GM12878 (cell line): ENCODE results near the gene CYP2J2. TPM values are rescaled to one million over a fixed set of nuclear protein-coding genes. Genes with fewer than 3 reads are reported as not detected.

ENCODE experiments used
- ATAC-seq: fragments of 200-7000 bp; cut with Tn5 transposase; 3 replicates; pipeline ENCODE4 v1.9.1; 2020; ENCODE audit warnings: mild to moderate bottlenecking, moderate library complexity
- BruUV-seq: library from RNA; stranded (reverse); fragments of 400-500 nt; replicated peaks from 2 replicates; lab custom pipeline; 2021; lab: Mats Ljungman, UMichigan
- CTCF ChIA-PET: fragments of 300-600 bp; sonication (Branson Sonifier 250); formaldehyde crosslinking; extraction: SDS; loops from one replicate; lab custom pipeline; 2021; ENCODE audit warnings: inconsistent platforms; lab: Yijun Ruan, JAX
- POLR2A ChIA-PET: fragments of 350-600 bp; formaldehyde crosslinking; extraction: SDS; loops from one replicate; lab custom pipeline; 2021; ENCODE audit warnings: inconsistent platforms; lab: Charles Lee
- RAD21 ChIA-PET: fragments of 300-600 bp; sonication (Branson Sonifier 250); formaldehyde crosslinking; loops from one replicate; lab custom pipeline; 2023; ENCODE audit warnings: antibody characterized with exemption; ENCODE audit not compliant: unreplicated experiment; lab: Charles Lee
- SMC1A ChIA-PET: fragments of 300-600 bp; sonication (Branson Sonifier 250); formaldehyde crosslinking; loops from one replicate; lab custom pipeline; 2023; ENCODE audit not compliant: unreplicated experiment, uncharacterized antibody; lab: Charles Lee
- DNase-seq: peaks from one replicate; pipeline ENCODE4 v3.0.0-alpha.2; 2011; ENCODE audit warnings: low read depth, low spot score
- FAIRE-seq: peaks from 3 replicates; lab custom pipeline; 2011; peaks lifted over from hg19 to GRCh38; lab: Jason Lieb, UNC
- H2AFZ ChIP-seq: 2 replicates; pipeline ENCODE4 v1.6.0; 2011; ENCODE audit warnings: low read depth, low read length, control low read depth; ENCODE audit not compliant: control insufficient read depth
- H3K27ac ChIP-seq: 2 replicates; pipeline ENCODE4 v1.5.1; 2011; ENCODE audit warnings: control low read depth; ENCODE audit not compliant: control insufficient read depth, insufficient read depth
- H3K27me3 ChIP-seq, 2 experiments: replicated peaks in 1 of 2; 2 replicates each; pipeline versions ENCODE4 v1.6.0 to v1.6.1; 2011; ENCODE audit warnings: low read length in 1 of 2; ENCODE audit not compliant: control insufficient read depth in 2 of 2, insufficient read depth in 2 of 2
- H3K36me3 ChIP-seq, 2 experiments: 2 replicates each; pipeline ENCODE4 v1.5.1; 2011; ENCODE audit warnings: low read length in 1 of 2; ENCODE audit not compliant: control insufficient read depth in 2 of 2, insufficient read depth in 2 of 2
- H3K4me1 ChIP-seq: 2 replicates; pipeline ENCODE4 v1.6.1; 2011; ENCODE audit warnings: mild to moderate bottlenecking, low read length, moderate library complexity, mixed read lengths; ENCODE audit not compliant: control insufficient read depth, insufficient read depth
- H3K4me2 ChIP-seq: 2 replicates; pipeline ENCODE4 v1.6.0; 2011; ENCODE audit warnings: control low read depth; ENCODE audit not compliant: control insufficient read depth, insufficient read depth
- H3K4me3 ChIP-seq: fragments of 200-600 bp; sonication (generic); 2 replicates; pipeline ENCODE4 v1.5.1; 2016
- H3K79me2 ChIP-seq: 2 replicates; pipeline ENCODE4 v1.6.0; 2011; ENCODE audit warnings: low read length; ENCODE audit not compliant: control insufficient read depth, insufficient read depth
- H3K9ac ChIP-seq: 2 replicates; pipeline ENCODE4 v1.8.0; 2011; ENCODE audit warnings: low read length, control low read depth, mixed read lengths; ENCODE audit not compliant: control insufficient read depth, insufficient read depth
- H3K9me3 ChIP-seq: replicated peaks from 3 replicates; pipeline ENCODE4 v1.5.1; 2011; ENCODE audit warnings: mild to moderate bottlenecking, low read length; ENCODE audit not compliant: control insufficient read depth, insufficient read depth
- H4K20me1 ChIP-seq: 2 replicates; pipeline ENCODE4 v1.6.0; 2011; ENCODE audit not compliant: control insufficient read depth, insufficient read depth
- BCLAF1 ChIP-seq: fragments of 450-650 bp; IDR thresholded peaks from 2 replicates; pipeline ENCODE4 v1.6.1; 2017; ENCODE audit warnings: antibody characterized with exemption, mild to moderate bottlenecking, moderate library complexity
- CEBPZ ChIP-seq: fragments of 150-350 bp; IDR thresholded peaks from 2 replicates; pipeline ENCODE4 v1.6.1; 2016; ENCODE audit warnings: low read depth, low read length
- FOXK2 ChIP-seq: fragments of 450-650 bp; IDR thresholded peaks from 2 replicates; pipeline ENCODE4 v1.6.1; 2017; ENCODE audit warnings: mild to moderate bottlenecking, moderate library complexity
- GABPA ChIP-seq: IDR thresholded peaks from 2 replicates; pipeline ENCODE4 v1.6.1; 2014; ENCODE audit warnings: antibody characterized with exemption, low read depth, mild to moderate bottlenecking, inconsistent platforms
- HCFC1 ChIP-seq: fragments of 150-350 bp; IDR thresholded peaks from 2 replicates; pipeline ENCODE4 v1.6.1; 2014; ENCODE audit warnings: low read length
- PAX5 ChIP-seq: IDR thresholded peaks from 2 replicates; pipeline ENCODE4 v1.6.1; 2011; ENCODE audit warnings: low read depth, low read length, borderline replicate concordance
- SUZ12 ChIP-seq: fragments of 200-600 bp; sonication (generic); IDR thresholded peaks from one replicate; pipeline ENCODE4 v1.6.1; 2018; ENCODE audit warnings: antibody characterized with exemption, mild to moderate bottlenecking; ENCODE audit not compliant: unreplicated experiment
- ZNF24 ChIP-seq: fragments of 450-650 bp; IDR thresholded peaks from 2 replicates; pipeline ENCODE4 v1.6.1; 2017; ENCODE audit warnings: antibody characterized with exemption, mild to moderate bottlenecking
- WGBS: methylation state at CpG from one replicate; pipeline ENCODE4 v1.1.6; 2016; ENCODE audit warnings: low lambda C conversion rate; ENCODE audit not compliant: insufficient replicate concordance, insufficient coverage; ENCODE audit errors: missing lambda C conversion rate; 5-methylcytosine and 5-hydroxymethylcytosine counted together
- in situ Hi-C: fragments of 300-500 bp; cut with MboI; formaldehyde crosslinking; loops from 9 replicates; pipeline ENCODE4 v1.14.3; 2018; ENCODE audit warnings: mixed read lengths
- intact Hi-C: fragments of 100-400 bp; cut with micrococcal nuclease; formaldehyde crosslinking; loops from one replicate; pipeline ENCODE4 v1.14.2; 2022; ENCODE audit not compliant: unreplicated experiment
- polyA plus RNA-seq, 11 experiments: library from polyadenylated mRNA; depleted of rRNA in 4 of 11; unstranded in 6 of 11; stranded (reverse) in 5 of 11; fragments of >200 nt; fragmentation: Nextera tagmentation in 4 of 11; fragmentation: Illumina TruSeq in 1 of 11; extraction: Ambion mirVana in 4 of 11; extraction: Trizol in 1 of 11; gene quantifications; 1 replicate in 1 of 11; 2 replicates in 10 of 11; pipeline versions ENCODE4 v1.2.1 to v1.2.3, GENCODE V29; 2011 to 2016; ENCODE audit warnings: inconsistent platforms in 2 of 11, missing spikeins in 2 of 11, low read depth in 1 of 11
- total RNA-seq, 4 experiments: library from RNA; depleted of rRNA in 3 of 4; stranded (reverse); fragments of >200 nt in 3 of 4; fragmentation: Illumina TruSeq in 1 of 4; extraction: Trizol in 1 of 4; gene quantifications; 2 replicates each; pipeline versions ENCODE4 v1.2.1 to v1.2.3, GENCODE V29; 2013 to 2021
- TF ChIP-seq, protein P1 (sequence below): fragments of 450-650 bp; IDR thresholded peaks from 2 replicates; pipeline ENCODE4 v1.6.1; 2017; ENCODE audit warnings: mild to moderate bottlenecking, moderate library complexity

Gene CYP2J2
- total and polyA plus RNA-seq, 10 of the 15 experiments (the other 5 are each of a cell fraction or from before 2014, with no cell fraction given), result 0.06 to 0.34 (median 0.10) TPM; not detected in 3

- Histone ChIP-seq H4K20me1 (no peaks in the 10 kb centered on the region), H3K36me3 (no peaks in the 10 kb centered on the region), H3K27ac (no peak overlapping the region), H3K4me3 (no peak overlapping the region), H3K27me3 (no peaks in the 10 kb centered on the region), H2AFZ (no peak overlapping the region), H3K9me3 (no peaks in the 10 kb centered on the region; the same call in 2 of the 3 replicates), H3K9ac (no peak overlapping the region), H3K79me2 (no peaks in the 10 kb centered on the region), H3K4me2 (no peak overlapping the region), H3K4me1 (no peaks in the 10 kb centered on the region)
- FAIRE-seq (no peak), DNase-seq (no peak), ATAC-seq (no peak)
- in situ Hi-C loops (no loop called here), intact Hi-C loops (no loop called here)
- RAD21 ChIA-PET, result no interaction called here
- 50% methylated on average over 2 of the region's 2 CpGs for WGBS
- no TSS peak for BruUV-seq
- CTCF ChIA-PET, result interaction anchor here (0.6 to 2.0 kb wide), 3 partner anchors 28 to 51 kb away, joined by 3 to 5 read pairs (median 4); no protein-coding TSS in a partner anchor
- SMC1A ChIA-PET, result no interaction called here
- TF ChIP-seq HCFC1 (no peak), BCLAF1 (no peak), SUZ12 (no peak), PAX5 (no peak), CEBPZ (no peak), GABPA (no peak), ZNF24 (no peak), FOXK2 (no peak)
- TF ChIP-seq, protein P1, sequence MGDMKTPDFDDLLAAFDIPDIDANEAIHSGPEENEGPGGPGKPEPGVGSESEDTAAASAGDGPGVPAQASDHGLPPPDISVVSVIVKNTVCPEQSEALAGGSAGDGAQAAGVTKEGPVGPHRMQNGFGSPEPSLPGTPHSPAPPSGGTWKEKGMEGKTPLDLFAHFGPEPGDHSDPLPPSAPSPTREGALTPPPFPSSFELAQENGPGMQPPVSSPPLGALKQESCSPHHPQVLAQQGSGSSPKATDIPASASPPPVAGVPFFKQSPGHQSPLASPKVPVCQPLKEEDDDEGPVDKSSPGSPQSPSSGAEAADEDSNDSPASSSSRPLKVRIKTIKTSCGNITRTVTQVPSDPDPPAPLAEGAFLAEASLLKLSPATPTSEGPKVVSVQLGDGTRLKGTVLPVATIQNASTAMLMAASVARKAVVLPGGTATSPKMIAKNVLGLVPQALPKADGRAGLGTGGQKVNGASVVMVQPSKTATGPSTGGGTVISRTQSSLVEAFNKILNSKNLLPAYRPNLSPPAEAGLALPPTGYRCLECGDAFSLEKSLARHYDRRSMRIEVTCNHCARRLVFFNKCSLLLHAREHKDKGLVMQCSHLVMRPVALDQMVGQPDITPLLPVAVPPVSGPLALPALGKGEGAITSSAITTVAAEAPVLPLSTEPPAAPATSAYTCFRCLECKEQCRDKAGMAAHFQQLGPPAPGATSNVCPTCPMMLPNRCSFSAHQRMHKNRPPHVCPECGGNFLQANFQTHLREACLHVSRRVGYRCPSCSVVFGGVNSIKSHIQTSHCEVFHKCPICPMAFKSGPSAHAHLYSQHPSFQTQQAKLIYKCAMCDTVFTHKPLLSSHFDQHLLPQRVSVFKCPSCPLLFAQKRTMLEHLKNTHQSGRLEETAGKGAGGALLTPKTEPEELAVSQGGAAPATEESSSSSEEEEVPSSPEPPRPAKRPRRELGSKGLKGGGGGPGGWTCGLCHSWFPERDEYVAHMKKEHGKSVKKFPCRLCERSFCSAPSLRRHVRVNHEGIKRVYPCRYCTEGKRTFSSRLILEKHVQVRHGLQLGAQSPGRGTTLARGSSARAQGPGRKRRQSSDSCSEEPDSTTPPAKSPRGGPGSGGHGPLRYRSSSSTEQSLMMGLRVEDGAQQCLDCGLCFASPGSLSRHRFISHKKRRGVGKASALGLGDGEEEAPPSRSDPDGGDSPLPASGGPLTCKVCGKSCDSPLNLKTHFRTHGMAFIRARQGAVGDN, result no peak
- POLR2A ChIA-PET, result no interaction called here
Observed at GRCh38 chr1:59919746-59920145, 6.8 kb downstream of the CYP2J2 start.
